ENCODE measurements around the gene COL28A1.
"Not testable (repeated sequence)": the region's sequence is repeated elsewhere in the genome, so short reads cannot be mapped to it uniquely, and the experiment has no call there.

Gene COL28A1

GRCh38 chr7:7489546-7489945 lies 46.1 kb downstream of the COL28A1 start:
- peaks cover 13% of the 10 kb centered on the region for H3K9me3 Mint-ChIP-seq
- DNase-seq (no peak), ATAC-seq (no peak)
- H3K4me1 Mint-ChIP-seq = peaks cover 3% of the 10 kb centered on the region
- H3K27ac Mint-ChIP-seq = no peak overlapping the region
- H3K27me3 Mint-ChIP-seq = no peaks in the 10 kb centered on the region
- H3K36me3 Mint-ChIP-seq (ENCODE audit: low read depth) = no peaks in the 10 kb centered on the region
- H3K4me3 Mint-ChIP-seq = no peak overlapping the region

DNA sequence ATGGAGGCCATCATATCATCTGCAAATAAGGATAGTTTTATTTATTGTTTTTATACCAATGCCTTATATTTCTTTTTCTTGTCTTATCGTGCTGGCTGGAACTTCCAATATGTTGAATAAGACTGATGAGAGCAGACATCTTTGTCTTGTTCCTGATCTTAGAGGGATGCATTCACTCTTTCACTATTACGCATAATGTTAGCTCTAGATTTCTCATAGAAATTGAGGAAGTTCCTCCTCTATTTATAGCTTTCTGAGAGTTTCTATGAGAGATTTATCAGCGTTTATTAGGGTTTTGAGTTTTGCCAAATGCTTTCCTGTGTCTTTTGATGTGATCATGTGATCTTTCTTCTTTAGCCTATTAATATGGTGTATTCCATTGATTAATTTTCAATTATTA lies 49.3 kb downstream of the COL28A1 start:
- DNase-seq = no peak
- no peak for ATAC-seq
- Mint-ChIP-seq H3K27ac (no peak overlapping the region), H3K27me3 (no peaks in the 10 kb centered on the region), H3K36me3 (ENCODE audit: low read depth) (no peaks in the 10 kb centered on the region), H3K9me3 (peaks cover 19% of the 10 kb centered on the region), H3K4me1 (peaks cover 3% of the 10 kb centered on the region), H3K4me3 (no peak overlapping the region)

DNA sequence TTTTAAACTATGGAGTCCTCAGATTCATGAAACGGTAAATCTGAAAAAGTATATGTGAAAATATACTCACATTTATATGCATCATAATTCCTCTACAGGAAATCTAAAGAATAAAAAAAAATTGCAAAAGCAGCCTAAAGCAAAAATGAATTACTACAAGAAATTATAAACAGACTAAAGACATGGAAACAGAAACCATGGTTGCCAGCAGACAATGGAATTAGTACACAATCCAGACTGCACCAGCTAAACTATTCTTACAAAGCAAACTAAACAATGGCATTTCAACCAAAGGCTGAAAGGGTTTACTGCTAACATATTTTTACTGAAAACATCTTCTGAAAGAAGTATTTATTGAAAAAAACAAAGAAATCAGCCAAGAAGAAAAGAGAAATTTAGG lies 51.6 kb downstream of the COL28A1 start:
- Mint-ChIP-seq H3K4me1 (no peaks in the 10 kb centered on the region), H3K36me3 (ENCODE audit: low read depth) (no peaks in the 10 kb centered on the region), H3K27me3 (no peaks in the 10 kb centered on the region), H3K4me3 (no peak overlapping the region), H3K9me3 (peaks cover 19% of the 10 kb centered on the region), H3K27ac (no peak overlapping the region)
- no peak for DNase-seq
- ATAC-seq = no peak

DNA sequence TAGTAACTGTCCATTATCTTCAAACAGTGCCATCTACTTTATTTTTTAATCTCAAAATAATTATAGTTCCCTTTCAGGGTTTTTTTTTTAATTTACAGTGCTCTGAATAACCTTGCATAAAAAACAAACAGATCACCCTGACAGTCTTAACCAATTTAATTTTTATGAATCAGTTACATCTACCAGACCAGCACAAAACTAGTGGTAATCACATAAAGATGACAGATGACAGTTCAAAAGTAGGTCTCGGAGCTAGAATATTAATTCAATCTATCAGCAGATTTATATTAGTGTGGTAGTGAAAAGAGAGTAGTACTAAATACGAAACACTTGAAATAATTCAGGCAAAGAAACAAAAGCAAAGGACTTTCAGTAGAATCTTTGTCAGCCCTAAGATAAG lies 53.9 kb downstream of the COL28A1 start:
- no peak for DNase-seq
- Mint-ChIP-seq H3K36me3 (ENCODE audit: low read depth) (no peaks in the 10 kb centered on the region), H3K4me1 (no peaks in the 10 kb centered on the region), H3K4me3 (no peak overlapping the region), H3K27me3 (no peaks in the 10 kb centered on the region), H3K27ac (no peak overlapping the region), H3K9me3 (peaks cover 15% of the 10 kb centered on the region)
- ATAC-seq = no peak

DNA sequence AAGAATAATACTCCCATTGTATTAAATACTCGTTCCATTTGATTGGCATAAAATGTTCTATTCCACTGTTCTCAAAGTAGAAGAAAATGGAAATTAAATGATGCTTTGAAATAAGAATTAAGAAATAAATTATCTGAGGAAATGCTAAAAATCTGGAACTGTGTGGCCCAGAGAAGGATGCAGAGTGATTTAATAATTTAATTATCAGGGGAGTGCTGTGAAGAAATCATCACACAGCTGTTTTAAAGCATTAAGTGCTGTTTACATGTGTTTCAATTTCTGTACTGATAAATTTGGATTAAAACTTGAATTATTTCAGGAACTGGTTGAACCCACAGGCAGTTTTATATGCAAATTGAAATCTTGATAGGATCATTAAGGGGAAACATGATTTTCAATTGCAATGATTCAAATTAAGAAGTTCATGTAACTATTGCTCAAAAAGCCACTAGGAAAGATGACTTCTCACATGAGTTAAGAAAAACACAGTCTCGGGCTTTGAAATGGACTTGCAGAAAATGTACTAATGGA lies 56.3 kb downstream of the COL28A1 start:
- H3K27ac Mint-ChIP-seq = no peak overlapping the region
- no peaks in the 10 kb centered on the region for H3K36me3 Mint-ChIP-seq (ENCODE audit: low read depth)
- no peaks in the 10 kb centered on the region for H3K4me1 Mint-ChIP-seq
- no peak overlapping the region for H3K4me3 Mint-ChIP-seq
- H3K27me3 Mint-ChIP-seq = no peaks in the 10 kb centered on the region
- ATAC-seq = no peak
- H3K9me3 Mint-ChIP-seq = peaks cover 3% of the 10 kb centered on the region
- DNase-seq = no peak

GRCh38 chr7:7478569-7478968 lies 57.1 kb downstream of the COL28A1 start:
- ATAC-seq (no peak), DNase-seq (no peak)
- no peak overlapping the region for H3K4me3 Mint-ChIP-seq
- no peaks in the 10 kb centered on the region for H3K4me1 Mint-ChIP-seq
- H3K27me3 Mint-ChIP-seq = no peaks in the 10 kb centered on the region
- no peak overlapping the region for H3K27ac Mint-ChIP-seq
- H3K9me3 Mint-ChIP-seq = no peaks in the 10 kb centered on the region
- no peaks in the 10 kb centered on the region for H3K36me3 Mint-ChIP-seq (ENCODE audit: low read depth)

DNA sequence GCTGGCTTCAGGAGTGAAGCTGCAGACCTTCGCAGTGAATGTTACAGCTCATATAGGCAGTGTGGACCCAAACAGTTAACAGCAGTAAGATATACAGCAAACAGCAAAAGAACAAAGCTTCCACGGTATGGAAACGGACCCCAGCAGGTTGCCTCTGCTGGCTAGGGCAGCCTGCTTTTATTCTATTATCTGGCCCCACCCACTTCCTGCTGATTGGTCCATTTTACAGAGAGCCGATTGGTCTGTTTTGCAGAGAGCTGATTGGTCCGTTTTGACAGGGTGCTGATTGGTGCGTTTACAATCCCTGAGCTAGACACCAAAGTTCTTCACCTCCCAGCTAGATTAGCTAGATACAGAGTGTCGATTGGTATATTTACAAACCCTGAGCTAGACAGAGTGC lies 58.0 kb downstream of the COL28A1 start:
- not testable (repeated sequence) for H3K27ac Mint-ChIP-seq; H3K4me1 Mint-ChIP-seq; H3K36me3 Mint-ChIP-seq (ENCODE audit: low read depth); DNase-seq; ATAC-seq; H3K9me3 Mint-ChIP-seq; H3K27me3 Mint-ChIP-seq; H3K4me3 Mint-ChIP-seq

DNA sequence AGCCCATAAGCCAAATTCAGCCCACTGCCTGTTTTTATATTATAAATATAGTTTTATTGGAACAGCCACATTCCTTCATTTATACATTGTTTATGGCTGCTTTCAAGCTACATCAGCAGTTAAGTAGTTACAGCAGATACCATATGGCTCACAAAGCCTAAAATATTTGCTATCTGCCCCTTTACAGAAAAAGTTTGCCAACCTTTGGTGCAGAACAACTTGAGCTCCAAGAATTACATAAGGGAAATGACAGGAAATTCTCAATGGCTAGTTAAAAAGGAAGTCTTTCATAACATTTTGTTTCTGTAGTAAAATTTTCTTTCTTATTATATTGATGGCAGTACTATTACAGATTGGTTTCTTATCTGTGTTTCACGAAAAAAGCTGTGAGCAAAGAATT lies 59.3 kb downstream of the COL28A1 start:
- H3K27me3 Mint-ChIP-seq = no peaks in the 10 kb centered on the region

GRCh38 chr7:7475601-7476000 lies 60.1 kb downstream of the COL28A1 start:
- Mint-ChIP-seq H3K27ac (no peak overlapping the region), H3K36me3 (ENCODE audit: low read depth) (no peaks in the 10 kb centered on the region), H3K9me3 (no peaks in the 10 kb centered on the region), H3K27me3 (no peaks in the 10 kb centered on the region), H3K4me3 (no peak overlapping the region), H3K4me1 (no peaks in the 10 kb centered on the region)
- ATAC-seq (no peak), DNase-seq (no peak)

More for the DNA sequence above, 59.3 kb downstream of the COL28A1 start:
- Mint-ChIP-seq H3K4me1 (no peaks in the 10 kb centered on the region), H3K27ac (no peak overlapping the region), H3K4me3 (no peak overlapping the region), H3K36me3 (ENCODE audit: low read depth) (no peaks in the 10 kb centered on the region), H3K9me3 (no peaks in the 10 kb centered on the region)
- no peak for DNase-seq
- no peak for ATAC-seq

- Mint-ChIP-seq H3K4me3 (no peak overlapping the region), H3K4me1 (no peaks in the 10 kb centered on the region), H3K9me3 (no peaks in the 10 kb centered on the region), H3K27ac (no peak overlapping the region), H3K27me3 (no peaks in the 10 kb centered on the region), H3K36me3 (ENCODE audit: low read depth) (no peaks in the 10 kb centered on the region)
- no peak for ATAC-seq
- DNase-seq = no peak
These were observed 61.2 kb downstream of the COL28A1 start for GRCh38 chr7:7474436-7474835.

- not testable (repeated sequence) for H3K36me3 Mint-ChIP-seq (ENCODE audit: low read depth); DNase-seq; H3K27ac Mint-ChIP-seq; ATAC-seq; H3K27me3 Mint-ChIP-seq; H3K4me3 Mint-ChIP-seq; H3K4me1 Mint-ChIP-seq; H3K9me3 Mint-ChIP-seq
These were observed 70.5 kb downstream of the COL28A1 start for GRCh38 chr7:7464991-7465765.

DNA sequence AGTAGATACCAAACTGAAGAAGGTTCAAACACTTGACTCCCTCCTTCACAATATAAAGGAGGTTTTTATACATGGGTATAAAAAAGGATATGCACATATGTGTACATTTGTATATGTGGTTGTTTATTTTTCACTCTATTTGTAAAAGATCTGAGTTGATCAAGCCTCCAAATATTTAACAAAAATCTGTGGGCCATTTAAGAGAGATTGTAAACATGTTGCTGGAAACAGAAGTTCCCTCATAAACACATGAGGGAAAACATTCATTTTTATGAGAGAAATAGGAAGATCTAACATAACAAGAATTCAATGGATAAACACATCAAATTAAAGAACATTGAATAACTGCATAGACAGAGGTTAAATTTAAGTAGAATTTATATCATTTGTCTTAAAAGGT lies 81.7 kb downstream of the COL28A1 start:
- DNase-seq (no peak), ATAC-seq (no peak)
- no peak overlapping the region for H3K4me3 Mint-ChIP-seq
- peaks cover 18% of the 10 kb centered on the region for H3K9me3 Mint-ChIP-seq
- H3K27me3 Mint-ChIP-seq = no peaks in the 10 kb centered on the region
- no peaks in the 10 kb centered on the region for H3K4me1 Mint-ChIP-seq
- no peaks in the 10 kb centered on the region for H3K36me3 Mint-ChIP-seq (ENCODE audit: low read depth)
- no peak overlapping the region for H3K27ac Mint-ChIP-seq

DNA sequence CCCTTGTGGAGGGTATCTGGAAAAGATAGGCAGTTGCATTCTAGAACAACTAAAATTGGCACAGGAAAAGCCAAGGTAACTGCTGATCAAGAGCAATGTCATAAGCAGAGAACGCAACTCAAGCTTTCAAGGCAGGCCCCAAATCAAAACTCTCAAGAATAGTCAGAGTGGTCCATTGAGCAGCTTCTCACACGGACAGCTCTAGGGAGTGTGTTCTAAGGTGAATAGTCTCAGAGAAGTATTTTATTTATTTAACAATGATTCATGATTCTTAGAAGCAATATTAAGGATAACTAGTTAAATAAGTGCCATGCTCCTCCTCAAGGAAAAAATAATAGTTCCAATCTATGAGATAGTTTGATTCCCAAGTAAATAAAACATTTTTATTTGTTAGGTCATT lies 83.0 kb downstream of the COL28A1 start:
- H3K27me3 Mint-ChIP-seq = no peaks in the 10 kb centered on the region
- no peak overlapping the region for H3K4me3 Mint-ChIP-seq
- H3K27ac Mint-ChIP-seq = no peak overlapping the region
- DNase-seq (no peak), ATAC-seq (no peak)
- H3K4me1 Mint-ChIP-seq = no peaks in the 10 kb centered on the region
- peaks cover 2% of the 10 kb centered on the region for H3K36me3 Mint-ChIP-seq (ENCODE audit: low read depth)
- H3K9me3 Mint-ChIP-seq = peaks cover 25% of the 10 kb centered on the region

DNA sequence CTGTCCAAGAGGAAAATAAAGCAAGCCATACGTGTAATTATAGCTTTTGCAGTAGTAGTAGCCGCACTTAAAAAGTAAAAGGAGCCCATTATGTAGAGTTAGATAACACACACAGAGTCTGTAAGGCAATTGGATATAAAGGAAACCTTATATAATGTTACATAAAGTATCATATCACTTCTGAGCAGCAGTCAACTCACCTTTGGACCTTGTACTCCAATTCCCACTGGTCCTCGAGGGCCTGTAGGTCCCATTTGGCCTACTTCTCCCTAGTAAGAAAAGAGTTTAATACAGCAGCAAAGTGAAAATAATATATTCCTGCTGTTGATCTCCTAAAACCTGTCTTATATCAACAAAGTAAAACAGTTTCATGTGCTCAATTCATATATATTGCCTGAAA lies 83.6 kb downstream of the COL28A1 start:
- DNase-seq (no peak), ATAC-seq (no peak)
- Mint-ChIP-seq H3K27ac (no peak overlapping the region), H3K4me3 (no peak overlapping the region), H3K36me3 (ENCODE audit: low read depth) (peaks cover 3% of the 10 kb centered on the region), H3K27me3 (no peaks in the 10 kb centered on the region), H3K9me3 (peaks cover 28% of the 10 kb centered on the region), H3K4me1 (no peaks in the 10 kb centered on the region)

GRCh38 chr7:7449055-7449454 lies 86.6 kb downstream of the COL28A1 start:
- DNase-seq (no peak), ATAC-seq (no peak)
- Mint-ChIP-seq H3K9me3 (peaks cover 42% of the 10 kb centered on the region), H3K27ac (no peak overlapping the region), H3K36me3 (ENCODE audit: low read depth) (peaks cover 10% of the 10 kb centered on the region), H3K4me1 (peaks cover 3% of the 10 kb centered on the region), H3K27me3 (no peaks in the 10 kb centered on the region), H3K4me3 (no peak overlapping the region)

- peaks cover 10% of the 10 kb centered on the region for H3K36me3 Mint-ChIP-seq (ENCODE audit: low read depth)
- peaks cover 11% of the 10 kb centered on the region for H3K4me1 Mint-ChIP-seq
- no peak overlapping the region for H3K4me3 Mint-ChIP-seq
- no peaks in the 10 kb centered on the region for H3K27me3 Mint-ChIP-seq
- peaks cover 46% of the 10 kb centered on the region for H3K9me3 Mint-ChIP-seq
- DNase-seq (no peak), ATAC-seq (no peak)
- H3K27ac Mint-ChIP-seq = no peak overlapping the region
These were observed 89.1 kb downstream of the COL28A1 start for GRCh38 chr7:7446616-7447015.
